Motor neuron (in vitro differentiated cells): ENCODE measurements around the gene POLR1B. TPM values are rescaled to one million over a fixed set of nuclear protein-coding genes. Genes with fewer than 3 reads are reported as not detected.
"Not testable (repeated sequence)": the region's sequence is repeated elsewhere in the genome, so short reads cannot be mapped to it uniquely, and the experiment has no call there.

Source experiments
- ATAC-seq, 8 experiments: fragments of 200-7000 bp; cut with Tn5 transposase; replicated peaks in 6 of 8; 2 replicates each; pipeline ENCODE4 v1.8.0; 2021; ENCODE audit warnings: mild to moderate bottlenecking in 8 of 8, moderate library complexity in 8 of 8
- H3K27ac ChIP-seq, 2 donors: fragments of 250-450 bp; sonication (Bioruptor Pico); 2 replicates each; pipeline ENCODE4 v1.9.0; 2021; ENCODE audit warnings: antibody characterized with exemption in 2 of 2, mild to moderate bottlenecking in 2 of 2, moderate library complexity in 1 of 2
- H3K4me1 ChIP-seq, 2 donors: fragments of 250-450 bp; sonication (Bioruptor Pico); replicated peaks in 1 of 2; 2 replicates each; pipeline ENCODE4 v1.6.1; 2021; ENCODE audit warnings: antibody characterized with exemption in 2 of 2, mild to moderate bottlenecking in 2 of 2, moderate library complexity in 1 of 2
- H3K4me3 ChIP-seq, 5 donors: fragments of 250-450 bp; sonication (Bioruptor Pico); 2 replicates each; pipeline ENCODE4 v1.9.0; 2021; ENCODE audit warnings: antibody characterized with exemption in 5 of 5, mild to moderate bottlenecking in 5 of 5, moderate library complexity in 4 of 5
- WGBS, 10 experiments: fragments of 450-650 bp; shearing (Covaris generic); methylation state at CpG; one replicate each; pipeline ENCODE4 v1.0.0; 2022; 5-methylcytosine and 5-hydroxymethylcytosine counted together
- in situ Hi-C, 9 experiments: fragments of 400-800 bp; cut with MboI; loops; one replicate each; pipeline ENCODE4 v1.15.0; 2021; ENCODE audit warnings: low sequenced_read_pairs in 9 of 9, low pct_unique_long_range_greater_than_20kb in 2 of 9; ENCODE audit not compliant: unreplicated experiment in 9 of 9
- total RNA-seq, 8 experiments: library from RNA; unstranded; fragments of 300-600 nt; gene quantifications; 2 replicates each; pipeline versions ENCODE4 v1.2.3 to v1.2.4, GENCODE V29; 2022

Gene POLR1B
- total RNA-seq, 8 experiments from 2014 or later = 11.3 to 44.2 (median 15.7) TPM

- not testable (repeated sequence) for ATAC-seq, H3K4me3 ChIP-seq, H3K27ac ChIP-seq, H3K4me1 ChIP-seq
- WGBS, 10 experiments = 33 to 80% (median 60%) methylated on average over 1 of the region's 1 CpG; no CpG with 5 or more reads in 1 of the 10 experiments
- in situ Hi-C loops = loop anchor here in 4 of 9 experiments (25.0 kb wide), 4 partner anchors 100 to 350 kb away; partner anchors contain the start of gene NT5DC4 (in 2 of the 4)
Observed at GRCh38 chr2:112612283-112612682, 70.0 kb downstream of the POLR1B start.

GRCh38 chr2:112614201-112614840, 72.1 kb downstream of the POLR1B start:
- ATAC-seq = peak in 4 of 8 experiments; percentile 22 to 90 (median 44)
- in situ Hi-C loops = loop anchor here in 4 of 9 experiments (25.0 kb wide), 4 partner anchors 98 to 348 kb away; partner anchors contain the start of gene NT5DC4 (in 2 of the 4)
- Histone ChIP-seq H3K4me3 (no peak overlapping the region), H3K4me1 (no peaks in the 10 kb centered on the region), H3K27ac (no peak overlapping the region)
- 27 to 80% (median 58%) methylated on average over 1 to 8 of the region's 13 CpGs; no CpG with 5 or more reads in 1 of the 10 experiments for WGBS, 10 experiments

- Histone ChIP-seq H3K4me1 (no peaks in the 10 kb centered on the region), H3K27ac (no peak overlapping the region), H3K4me3 (no peak overlapping the region)
- in situ Hi-C loops = loop anchor here in 4 of 9 experiments (25.0 kb wide), 4 partner anchors 97 to 347 kb away; partner anchors contain the start of gene NT5DC4 (in 2 of the 4)
- WGBS, 10 experiments = 40 to 100% (median 94%) methylated on average over 1 to 6 of the region's 8 CpGs; no CpG with 5 or more reads in 4 of the 10 experiments
- no peak for ATAC-seq
Observed at GRCh38 chr2:112615051-112615450, 72.8 kb downstream of the POLR1B start.

- in situ Hi-C loops = loop anchor here in 4 of 9 experiments (25.0 kb wide), 4 partner anchors 97 to 347 kb away; partner anchors contain the start of gene NT5DC4 (in 2 of the 4)
- not testable (repeated sequence) for ATAC-seq, H3K27ac ChIP-seq, H3K4me1 ChIP-seq, H3K4me3 ChIP-seq
- 33 to 100% (median 83%) methylated on average over 1 to 2 of the region's 2 CpGs; no CpG with 5 or more reads in 6 of the 10 experiments for WGBS, 10 experiments
Observed at GRCh38 chr2:112615798-112616197, 73.5 kb downstream of the POLR1B start.

GRCh38 chr2:112618383-112618782, 76.1 kb downstream of the POLR1B start:
- H3K4me3 ChIP-seq = no peak overlapping the region
- ATAC-seq = no peak
- no peak overlapping the region for H3K27ac ChIP-seq
- in situ Hi-C loops = loop anchor here in 4 of 9 experiments (25.0 kb wide), 4 partner anchors 94 to 344 kb away; partner anchors contain the start of gene NT5DC4 (in 2 of the 4)
- no peaks in the 10 kb centered on the region for H3K4me1 ChIP-seq
- 50 to 87% (median 80%) methylated on average over 1 to 3 of the region's 6 CpGs; no CpG with 5 or more reads in 3 of the 10 experiments for WGBS, 10 experiments

- in situ Hi-C loops = loop anchor here in 5 of 9 experiments (10.0 to 25.0 kb wide), 5 partner anchors 90 to 340 kb away; partner anchors contain the start of gene NT5DC4 (in 2 of the 5)
- no peak for ATAC-seq
- no peak overlapping the region for H3K27ac ChIP-seq
Observed at GRCh38 chr2:112621790-112622527, 79.7 kb downstream of the POLR1B start.

GRCh38 chr2:112622528-112622849, 80.2 kb downstream of the POLR1B start:
- Histone ChIP-seq H3K27ac (no peak overlapping the region), H3K4me3 (no peak overlapping the region), H3K4me1 (no peaks in the 10 kb centered on the region)
- ATAC-seq = peak in 2 of 8 experiments; percentile 12 to 52
- in situ Hi-C loops = loop anchor here in 5 of 9 experiments (10.0 to 25.0 kb wide), 5 partner anchors 90 to 340 kb away; partner anchors contain the start of gene NT5DC4 (in 2 of the 5)
- 0 to 100% (median 80%) methylated on average over 1 to 3 of the region's 3 CpGs for WGBS, 10 experiments

More at GRCh38 chr2:112621790-112622527, 79.7 kb downstream of the POLR1B start:
- no peaks in the 10 kb centered on the region for H3K4me1 ChIP-seq
- no peak overlapping the region for H3K4me3 ChIP-seq
- WGBS, 10 experiments = 0 to 100% (median 63%) methylated on average over 1 to 10 of the region's 22 CpGs; no CpG with 5 or more reads in 1 of the 10 experiments

GRCh38 chr2:112623913-112624777, 81.9 kb downstream of the POLR1B start:
- Histone ChIP-seq H3K4me3 (no peak overlapping the region), H3K4me1 (no peaks in the 10 kb centered on the region), H3K27ac (no peak overlapping the region)
- 39 to 100% (median 92%) methylated on average over 1 to 10 of the region's 11 CpGs for WGBS, 10 experiments
- peak in 7 of 8 experiments; percentile 24 to 72 (median 63) for ATAC-seq
- in situ Hi-C loops = loop anchor here in 5 of 9 experiments (10.0 to 25.0 kb wide), 5 partner anchors 88 to 338 kb away; partner anchors contain the start of gene NT5DC4 (in 2 of the 5)

GRCh38 chr2:112625474-112626114, 83.3 kb downstream of the POLR1B start:
- in situ Hi-C loops = loop anchor here in 2 of 9 experiments (10.0 to 25.0 kb wide), 3 partner anchors 109 to 312 kb away; no protein-coding TSS in a partner anchor
- Histone ChIP-seq H3K4me3 (no peak overlapping the region), H3K4me1 (no peaks in the 10 kb centered on the region), H3K27ac (no peak overlapping the region)
- ATAC-seq = no peak
- WGBS, 10 experiments = 59 to 100% (median 75%) methylated on average over 1 to 6 of the region's 7 CpGs; no CpG with 5 or more reads in 2 of the 10 experiments

GRCh38 chr2:112626604-112627059, 84.4 kb downstream of the POLR1B start:
- in situ Hi-C loops = loop anchor here in 2 of 9 experiments (10.0 to 25.0 kb wide), 3 partner anchors 108 to 311 kb away; no protein-coding TSS in a partner anchor
- peak; percentile 3 to 84 (median 69) for ATAC-seq
- Histone ChIP-seq H3K27ac (no peak overlapping the region), H3K4me1 (peaks cover 3 to 6% of the 10 kb centered on the region in 2 donors), H3K4me3 (no peak overlapping the region)
- 0 to 84% (median 40%) methylated on average over 1 to 5 of the region's 7 CpGs; no CpG with 5 or more reads in 3 of the 10 experiments for WGBS, 10 experiments
